Endometrium (tissue), 2 donors: ENCODE measurements around the gene MRPL38.
A peak's percentile ranks its signal among the peaks of the same experiment; 100 is the strongest.
"Not testable (repeated sequence)": the region's sequence is repeated elsewhere in the genome, so short reads cannot be mapped to it uniquely, and the experiment has no call there.

Experiments
- FAIRE-seq: peaks from 2 replicates; lab custom pipeline; 2012; peaks lifted over from hg19 to GRCh38; lab: Jason Lieb, UNC
- donor health status: control.
- donor health status: control.

MRPL38 gene

GRCh38 chr17:75876190-75876937 lies 28.3 kb downstream of the MRPL38 start:
- FAIRE-seq = no peak

GRCh38 chr17:75875940-75876189 lies 28.8 kb downstream of the MRPL38 start:
- no peak for FAIRE-seq

DNA sequence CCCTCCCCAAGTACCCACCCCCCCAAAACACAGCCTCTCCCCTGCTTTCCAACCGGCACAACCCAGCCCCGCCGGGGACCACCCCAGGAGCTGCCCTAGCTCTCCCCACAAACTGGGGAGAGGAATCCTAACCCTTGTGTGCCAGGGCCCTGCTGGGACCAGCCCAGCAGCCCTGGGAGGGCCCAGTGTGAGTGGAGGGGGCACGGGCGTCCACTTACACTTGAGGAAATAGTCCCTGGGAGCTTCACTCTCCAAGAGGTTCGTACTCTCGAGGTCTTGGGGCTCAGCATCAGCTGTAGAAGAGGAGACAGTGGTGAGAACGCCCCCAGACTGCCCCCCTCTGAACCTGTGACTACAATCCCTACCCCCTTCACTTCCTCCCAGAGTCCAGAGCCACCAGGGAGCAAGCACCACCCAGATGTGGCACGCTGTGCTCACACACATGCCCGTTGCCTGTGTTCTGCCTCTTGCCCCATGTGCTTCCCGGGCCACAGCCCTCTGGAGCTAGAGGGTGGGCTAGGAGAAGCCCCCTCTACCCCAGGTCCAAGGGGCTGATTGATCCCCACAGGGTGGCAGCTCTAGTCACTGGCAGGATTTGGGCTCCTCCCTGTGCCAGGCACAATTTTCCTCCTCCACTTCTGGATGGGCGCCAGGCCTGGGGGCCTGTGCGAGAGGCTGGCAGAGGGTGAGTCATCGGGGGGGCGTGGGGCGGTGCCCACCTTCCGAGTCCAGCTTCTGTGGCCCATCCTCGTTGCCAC lies 29.3 kb downstream of the MRPL38 start:
- no peak for FAIRE-seq

GRCh38 chr17:75874323-75875181 lies 30.1 kb downstream of the MRPL38 start:
- FAIRE-seq = no peak

DNA sequence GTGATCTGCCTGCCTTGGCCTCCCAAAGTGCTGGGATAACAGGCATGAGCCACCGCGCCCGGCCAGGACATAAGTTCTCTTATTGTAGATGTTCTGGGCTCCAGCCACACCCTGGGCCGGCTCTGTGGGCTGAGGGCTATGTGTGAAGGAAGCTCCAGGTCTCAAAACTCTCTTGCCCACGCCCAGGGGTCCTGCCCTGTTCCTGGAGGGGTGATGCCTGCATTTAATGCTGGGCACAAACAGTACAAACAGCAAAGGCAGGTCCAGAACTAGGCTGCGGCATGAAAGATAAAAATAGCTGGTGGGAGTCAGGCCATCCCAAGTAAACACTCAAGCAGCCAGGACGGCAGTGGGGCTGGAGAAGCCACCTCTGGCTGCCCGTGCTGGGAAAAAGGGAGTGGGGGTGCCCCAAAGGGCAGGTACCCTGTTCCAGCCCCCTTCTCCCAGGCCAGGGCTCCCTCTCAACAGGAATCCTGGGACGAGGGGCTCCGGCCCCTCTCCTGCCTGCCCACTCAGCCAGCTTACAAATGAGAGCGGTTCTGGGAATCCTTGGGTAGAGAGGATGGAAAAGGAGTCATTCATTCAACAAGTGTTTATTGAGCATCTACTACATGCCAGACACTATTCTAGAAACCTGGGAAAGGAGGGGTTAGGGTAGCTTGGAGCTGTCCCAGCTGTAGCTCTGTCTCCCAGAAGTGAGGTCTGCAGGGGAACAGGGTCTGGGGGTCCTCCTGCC lies 30.9 kb downstream of the MRPL38 start:
- no peak for FAIRE-seq

- no peak for FAIRE-seq
These were observed 32.0 kb downstream of the MRPL38 start for GRCh38 chr17:75872434-75873351.

- FAIRE-seq = not testable (repeated sequence)
These were observed 34.5 kb downstream of the MRPL38 start for GRCh38 chr17:75870228-75870627.

DNA sequence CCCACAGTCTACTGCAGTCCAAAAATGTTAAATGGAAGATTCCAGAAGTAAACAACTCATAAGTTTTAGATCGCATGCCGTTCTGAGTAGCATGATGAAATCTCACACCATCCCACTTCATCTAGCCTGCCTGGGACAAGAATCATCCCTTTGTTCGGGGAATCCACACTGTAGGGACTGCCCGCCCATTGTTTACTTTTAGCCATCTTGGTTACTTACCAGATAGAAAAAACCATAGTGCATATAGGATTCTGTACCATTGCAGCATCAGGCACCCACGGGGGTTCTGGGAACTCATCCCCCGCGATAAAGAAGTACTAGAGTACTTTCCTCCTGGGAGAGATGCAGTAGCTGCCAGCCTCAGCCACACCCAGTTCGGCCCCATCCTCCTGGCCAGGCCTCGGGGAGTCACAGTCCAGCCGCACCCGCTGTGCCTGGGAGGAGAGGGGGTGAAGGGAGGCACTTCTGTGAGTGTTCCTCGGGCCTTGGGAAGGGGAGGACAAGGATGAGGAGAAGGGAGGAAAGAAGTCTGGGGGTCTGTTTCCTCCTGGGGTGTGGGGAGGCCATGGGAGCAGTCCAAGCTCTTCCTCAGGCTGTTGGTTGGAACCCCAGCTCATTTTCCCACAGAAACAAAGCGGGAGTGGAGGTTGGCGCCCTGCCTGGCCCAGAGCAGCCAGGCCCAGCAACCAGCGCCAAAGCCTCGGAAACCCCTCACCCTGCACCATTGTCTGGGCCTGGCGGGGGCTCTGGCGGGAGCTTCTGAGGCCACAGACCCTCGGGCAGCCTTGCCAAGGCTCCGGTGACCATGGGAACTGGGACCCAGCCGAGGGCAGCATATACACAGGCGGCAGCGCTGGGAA lies 35.2 kb downstream of the MRPL38 start:
- no peak for FAIRE-seq

DNA sequence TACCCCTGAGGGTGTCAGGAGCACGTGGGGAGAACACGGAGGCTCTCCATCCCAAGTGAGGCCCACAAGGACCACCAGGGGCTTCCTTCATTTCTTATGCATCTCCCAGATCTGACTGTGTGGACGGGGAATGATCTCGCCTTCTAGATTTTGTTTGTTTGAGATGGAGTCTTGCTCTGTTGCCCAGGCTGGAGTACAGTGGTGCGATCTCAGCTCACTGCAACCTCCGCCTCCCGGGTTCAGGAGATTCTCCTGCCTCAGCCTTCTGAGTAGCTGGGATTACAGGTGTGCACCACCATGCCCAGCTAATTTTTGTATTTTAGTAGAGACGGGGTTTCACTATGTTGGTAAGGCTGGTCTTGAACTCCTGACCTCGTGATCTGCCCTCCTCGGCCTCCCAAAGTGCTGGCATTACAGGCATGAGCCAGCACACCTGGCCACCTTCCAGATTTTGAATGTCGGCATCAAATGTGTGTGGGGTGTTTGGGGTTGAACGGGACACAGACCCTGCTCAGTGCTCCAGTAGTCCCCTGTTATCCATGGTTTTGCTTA lies 35.9 kb downstream of the MRPL38 start:
- not testable (repeated sequence) for FAIRE-seq

GRCh38 chr17:75865404-75866188 lies 39.1 kb downstream of the MRPL38 start:
- FAIRE-seq = not testable (repeated sequence)

GRCh38 chr17:75864887-75865286 lies 39.8 kb downstream of the MRPL38 start:
- not testable (repeated sequence) for FAIRE-seq

DNA sequence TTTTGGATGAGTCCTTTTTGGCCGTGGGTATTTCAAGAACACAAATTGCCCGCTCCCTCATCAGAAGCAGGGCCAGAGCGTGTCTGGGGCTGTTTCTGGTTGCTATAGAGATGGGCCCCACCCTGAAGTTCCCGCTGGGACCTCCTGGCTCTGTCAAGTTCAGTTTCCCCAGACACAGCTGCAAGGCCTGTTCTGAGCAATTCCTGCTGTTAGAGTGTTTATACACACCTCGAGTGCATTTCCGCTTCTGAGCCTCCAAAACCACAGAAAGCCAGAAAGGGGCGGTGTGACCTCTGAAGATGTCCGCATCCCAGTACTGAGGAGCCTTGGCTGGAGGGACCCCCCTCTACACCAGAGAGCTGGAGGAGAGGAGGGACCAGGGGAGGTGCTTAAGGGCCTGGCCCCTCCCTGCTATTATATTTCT lies 40.2 kb downstream of the MRPL38 start:
- FAIRE-seq = peak; percentile 43

- FAIRE-seq = no peak
These were observed 42.8 kb downstream of the MRPL38 start for GRCh38 chr17:75861927-75862317.

DNA sequence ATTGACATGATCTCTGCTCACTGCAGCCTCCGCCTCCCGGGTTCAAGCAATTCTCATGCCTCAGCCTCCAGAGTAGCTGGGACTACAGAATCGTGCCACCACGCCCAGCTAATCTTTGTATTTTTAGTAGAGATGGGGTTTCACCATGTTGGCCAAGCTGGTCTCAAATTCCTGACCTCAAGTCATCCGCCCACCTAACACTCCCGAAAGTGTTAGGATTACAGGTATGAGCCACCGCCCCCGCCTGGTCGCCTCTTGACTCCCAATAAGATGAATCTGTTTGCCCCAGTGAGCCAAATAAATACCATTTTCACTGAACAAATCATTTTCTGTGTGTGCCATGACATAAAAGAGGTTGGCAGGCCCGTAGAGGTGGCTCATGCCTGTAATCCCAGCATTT lies 45.3 kb downstream of the MRPL38 start:
- not testable (repeated sequence) for FAIRE-seq

- FAIRE-seq = no peak
These were observed 48.5 kb downstream of the MRPL38 start for GRCh38 chr17:75856062-75856756.

GRCh38 chr17:75855310-75856061 lies 49.2 kb downstream of the MRPL38 start, which contains the start of gene WBP2:
WBP2 (minus strand) TSS chr17:75855335; CDS start chr17:75855297, 38 bp downstream.
- peak; percentile 98 for FAIRE-seq

GRCh38 chr17:75854881-75855309 lies 49.8 kb downstream of the MRPL38 start:
- no peak for FAIRE-seq
